Measurements from ENCODE around the gene TBC1D5.

- TF ChIP-seq EZH2 (IDR thresholded peaks at IDR 0.05) = no peak
- no peak for TF ChIP-seq POLR2AphosphoS5 (IDR thresholded peaks at IDR 0.05; ENCODE audit: borderline replicate concordance, low read depth, low read length)
- no peak for TF ChIP-seq FOXP2 (optimal IDR thresholded peaks at IDR 0.05; ENCODE audit: control extremely low read depth, extremely low read length, insufficient read depth)
Measured at GRCh38 chr3:17160597-17160996, 581.8 kb downstream of the TBC1D5 start.
